Liver (tissue), 9 donors: ENCODE results near the gene WIPF2. TPM values are rescaled to one million over a fixed set of nuclear protein-coding genes. Genes with fewer than 3 reads are reported as not detected.
A peak's percentile ranks its signal among the peaks of the same experiment; 100 is the strongest.

Source experiments
- DNase-seq: peaks from one replicate; pipeline ENCODE4 v3.0.0-alpha.2; 2017; ENCODE audit warnings: low spot score
- H3K27ac ChIP-seq, 2 donors: one replicate each; pipeline ENCODE4 v1.7.0; 2013; ENCODE audit warnings: inconsistent platforms in 2 of 2, low read length in 2 of 2, control low read depth in 1 of 2, low read depth in 1 of 2, mild to moderate bottlenecking in 1 of 2
- H3K27me3 ChIP-seq, 4 donors: one replicate each; pipeline versions ENCODE4 v1.6.1 to v1.7.0; 2013; ENCODE audit warnings: low read length in 3 of 4, inconsistent platforms in 1 of 4, mild to moderate bottlenecking in 1 of 4, moderate library complexity in 1 of 4; ENCODE audit not compliant: control insufficient read depth in 4 of 4, insufficient read depth in 4 of 4
- H3K36me3 ChIP-seq, 4 donors: one replicate each; pipeline versions ENCODE4 v1.6.1 to v1.7.0; 2013; ENCODE audit warnings: low read length in 3 of 4, mild to moderate bottlenecking in 3 of 4, low read depth in 1 of 4, moderate library complexity in 1 of 4; ENCODE audit not compliant: control insufficient read depth in 4 of 4, insufficient read depth in 3 of 4
- H3K4me1 ChIP-seq, 4 donors: one replicate each; pipeline versions ENCODE4 v1.6.1 to v1.7.0; 2013; ENCODE audit warnings: low read length in 3 of 4, mild to moderate bottlenecking in 3 of 4, moderate library complexity in 1 of 4; ENCODE audit not compliant: control insufficient read depth in 4 of 4, insufficient read depth in 4 of 4
- H3K4me3 ChIP-seq, 3 donors: one replicate each; pipeline versions ENCODE4 v1.6.1 to v1.7.0; 2013; ENCODE audit warnings: low read length in 3 of 3, control low read depth in 1 of 3, low read depth in 1 of 3, mild to moderate bottlenecking in 1 of 3
- H3K9ac ChIP-seq, 2 donors: one replicate each; pipeline ENCODE4 v1.7.0; 2013; ENCODE audit warnings: low read length in 2 of 2, mild to moderate bottlenecking in 2 of 2, moderate library complexity in 2 of 2, control low read depth in 1 of 2, low read depth in 1 of 2
- H3K9me3 ChIP-seq, 4 donors: one replicate each; pipeline versions ENCODE4 v1.6.1 to v1.7.0; 2013; ENCODE audit warnings: low read length in 3 of 4; ENCODE audit not compliant: control insufficient read depth in 4 of 4
- ATF3 ChIP-seq: IDR thresholded peaks from 2 replicates; pipeline ENCODE4 v1.6.1; 2016; ENCODE audit warnings: antibody characterized with exemption
- FOXA1 ChIP-seq: IDR thresholded peaks from 2 replicates; pipeline ENCODE4 v1.6.1; 2016; ENCODE audit warnings: antibody characterized with exemption
- GABPA ChIP-seq, 2 donors: IDR thresholded peaks in 1 of 2; conservative IDR thresholded peaks in 1 of 2; 2 replicates each; pipeline ENCODE4 v1.6.1; 2016; ENCODE audit warnings: antibody characterized with exemption in 2 of 2, mild to moderate bottlenecking in 1 of 2, moderate library complexity in 1 of 2
- HNF4A ChIP-seq, 2 donors: conservative IDR thresholded peaks; 2 replicates each; pipeline ENCODE4 v1.6.1; 2016; ENCODE audit warnings: antibody characterized with exemption in 2 of 2, mild to moderate bottlenecking in 2 of 2
- HNF4G ChIP-seq: IDR thresholded peaks from 2 replicates; pipeline ENCODE4 v1.6.1; 2016; ENCODE audit warnings: antibody characterized with exemption
- RAD21 ChIP-seq, 2 donors: IDR thresholded peaks; 2 replicates each; pipeline ENCODE4 v1.6.1; 2016; ENCODE audit warnings: antibody characterized with exemption in 2 of 2, mild to moderate bottlenecking in 2 of 2
- REST ChIP-seq: IDR thresholded peaks from 2 replicates; pipeline ENCODE4 v1.6.1; 2016; ENCODE audit warnings: antibody characterized with exemption, mild to moderate bottlenecking
- RXRA ChIP-seq, 2 donors: IDR thresholded peaks; 2 replicates each; pipeline ENCODE4 v1.6.1; 2017 to 2018; ENCODE audit warnings: antibody characterized with exemption in 2 of 2, mild to moderate bottlenecking in 1 of 2
- SP1 ChIP-seq: IDR thresholded peaks from 2 replicates; pipeline ENCODE4 v1.6.1; 2018; ENCODE audit warnings: antibody characterized with exemption, mild to moderate bottlenecking
- TAF1 ChIP-seq: conservative IDR thresholded peaks from 2 replicates; pipeline ENCODE4 v1.6.1; 2016; ENCODE audit warnings: antibody characterized with exemption, mild to moderate bottlenecking
- YY1 ChIP-seq: IDR thresholded peaks from 2 replicates; pipeline ENCODE4 v1.6.1; 2016; ENCODE audit warnings: antibody characterized with exemption, mild to moderate bottlenecking
- WGBS: extraction: QIAGEN DNeasy Blood & Tissue Kit; methylation state at CpG from one replicate; pipeline ENCODE4 v1.1.7; 2013; 5-methylcytosine and 5-hydroxymethylcytosine counted together
- polyA plus RNA-seq, 2 donors: library from polyadenylated mRNA; stranded (reverse) in 1 of 2; unstranded in 1 of 2; fragments of 200-250 nt in 1 of 2; fragments of >200 nt in 1 of 2; fragmentation: Nextera tagmentation in 1 of 2; extraction: Ambion mirVana in 1 of 2; gene quantifications; one replicate each; pipeline versions ENCODE4 v1.2.1 to v1.2.3, GENCODE V29; 2013 to 2015
- total RNA-seq, 2 donors: library from RNA; depleted of rRNA; stranded (reverse); fragments of >200 nt; gene quantifications; one replicate each; pipeline ENCODE4 v1.2.3, GENCODE V29; 2014
- donor health status: healthy.
- donor health status: healthy.
- donor health status: healthy.
- donor health status: healthy.
- donor health status: healthy.

Gene WIPF2
- total and polyA plus RNA-seq, 4 donors = 4.4 to 5.6 (median 5.2) TPM

GRCh38 chr17:40243761-40244160, 24.7 kb downstream of the WIPF2 start (continued):
- TF ChIP-seq GABPA (IDR thresholded peaks at IDR 0.05 in 1 of 2, conservative IDR thresholded peaks at IDR 0.05 in 1 of 2) (no peak), TAF1 (no peak), HNF4G (no peak), HNF4A (conservative IDR thresholded peaks at IDR 0.05) (no peak), YY1 (no peak), FOXA1 (no peak), RXRA (IDR thresholded peaks at IDR 0.05) (no peak), RAD21 (IDR thresholded peaks at IDR 0.05) (no peak)

GRCh38 chr17:40244255-40244654, 25.2 kb downstream of the WIPF2 start:
- H3K4me3 ChIP-seq = no peak overlapping the region
- H3K9ac ChIP-seq = no peak overlapping the region
- H3K4me1 ChIP-seq = no peaks in the 10 kb centered on the region
- WGBS = 93% methylated on average over 4 of the region's 4 CpGs
- no peaks in the 10 kb centered on the region for H3K27me3 ChIP-seq
- no peak for TF ChIP-seq REST
- no peak for TF ChIP-seq TAF1
- no peak for TF ChIP-seq SP1
- no peak for TF ChIP-seq RAD21 (IDR thresholded peaks at IDR 0.05)
- no peak for TF ChIP-seq FOXA1
- no peak for TF ChIP-seq ATF3
- DNase-seq = no peak
- no peak overlapping the region for H3K27ac ChIP-seq
- no peaks in the 10 kb centered on the region for H3K9me3 ChIP-seq
- peaks cover 0 to 2% (median 0%) of the 10 kb centered on the region in 4 donors for H3K36me3 ChIP-seq

GRCh38 chr17:40247926-40248495, 28.9 kb downstream of the WIPF2 start:
- TF ChIP-seq HNF4A (conservative IDR thresholded peaks at IDR 0.05) (peak in 1 of 2 donors; percentile 6), YY1 (no peak)
- peaks cover 0 to 2% (median 0%) of the 10 kb centered on the region in 4 donors for H3K36me3 ChIP-seq
- H3K27me3 ChIP-seq = no peaks in the 10 kb centered on the region
- 72% methylated on average over 7 of the region's 7 CpGs for WGBS
- H3K9me3 ChIP-seq = no peaks in the 10 kb centered on the region
- H3K4me1 ChIP-seq = no peaks in the 10 kb centered on the region
- no peak overlapping the region for H3K27ac ChIP-seq
- no peak overlapping the region for H3K4me3 ChIP-seq
- no peak for DNase-seq
- H3K9ac ChIP-seq = no peak overlapping the region

- H3K36me3 ChIP-seq = peaks cover 0 to 2% (median 0%) of the 10 kb centered on the region in 4 donors
- TF ChIP-seq ATF3 (no peak), GABPA (IDR thresholded peaks at IDR 0.05 in 1 of 2, conservative IDR thresholded peaks at IDR 0.05 in 1 of 2) (no peak), SP1 (no peak), HNF4G (no peak), FOXA1 (no peak), HNF4A (conservative IDR thresholded peaks at IDR 0.05) (no peak)
- H3K27ac ChIP-seq = no peak overlapping the region
- H3K27me3 ChIP-seq = no peaks in the 10 kb centered on the region
- H3K4me1 ChIP-seq = no peaks in the 10 kb centered on the region
- no peak overlapping the region for H3K4me3 ChIP-seq
- WGBS = 94% methylated on average over 1 of the region's 1 CpG
- no peaks in the 10 kb centered on the region for H3K9me3 ChIP-seq
- H3K9ac ChIP-seq = no peak overlapping the region
- no peak for DNase-seq
These were observed 29.4 kb downstream of the WIPF2 start for GRCh38 chr17:40248507-40248906.
